CD14-positive monocyte (primary cell): ENCODE measurements around the gene GFI1. TPM values are rescaled to one million over a fixed set of nuclear protein-coding genes. Genes with fewer than 3 reads are reported as not detected.

Experiments
- DNase-seq, 3 donors: peaks; one replicate each; pipeline ENCODE4 v3.0.0-alpha.2; 2011 to 2022
- H2AFZ ChIP-seq: 2 replicates; pipeline ENCODE4 v1.6.0; 2012; ENCODE audit warnings: mild to moderate bottlenecking, low read depth, low read length, inconsistent platforms; ENCODE audit not compliant: insufficient read depth, poor library complexity, severe bottlenecking
- H3K27ac ChIP-seq, 2 donors: 1 replicate in 1 of 2; 2 replicates in 1 of 2; pipeline ENCODE4 v1.5.1; 2012 to 2013; ENCODE audit warnings: low read length in 2 of 2, control low read depth in 1 of 2, inconsistent platforms in 1 of 2, low read depth in 1 of 2, mild to moderate bottlenecking in 1 of 2
- H3K27me3 ChIP-seq, 2 donors: one replicate each; pipeline versions ENCODE4 v1.6.0 to v1.6.1; 2011 to 2013; ENCODE audit warnings: low read length in 2 of 2; ENCODE audit not compliant: control insufficient read depth in 2 of 2, insufficient read depth in 2 of 2
- H3K36me3 ChIP-seq, 2 donors: replicated peaks in 1 of 2; 1 replicate in 1 of 2; 2 replicates in 1 of 2; pipeline versions ENCODE4 v1.5.1 to v1.6.1; 2012 to 2013; ENCODE audit warnings: low read length in 2 of 2, control low read depth in 1 of 2, inconsistent platforms in 1 of 2, mild to moderate bottlenecking in 1 of 2; ENCODE audit not compliant: insufficient read depth in 2 of 2, control insufficient read depth in 1 of 2
- H3K4me1 ChIP-seq, 2 donors: 1 replicate in 1 of 2; 2 replicates in 1 of 2; pipeline versions ENCODE4 v1.5.1 to v1.6.1; 2012 to 2013; ENCODE audit warnings: low read length in 2 of 2, control low read depth in 1 of 2, inconsistent platforms in 1 of 2, mild to moderate bottlenecking in 1 of 2, moderate library complexity in 1 of 2; ENCODE audit not compliant: insufficient read depth in 2 of 2, control insufficient read depth in 1 of 2
- H3K4me2 ChIP-seq: replicated peaks from 2 replicates; pipeline ENCODE3; 2012; ENCODE audit warnings: low read length, moderate library complexity, mild to moderate bottlenecking; ENCODE audit not compliant: poor library complexity, severe bottlenecking; ENCODE audit errors: extremely low read depth
- H3K4me3 ChIP-seq, 3 experiments: fragments of 200-600 bp in 1 of 3; sonication (generic) in 1 of 3; replicated peaks in 1 of 3; 1 replicate in 2 of 3; 2 replicates in 1 of 3; pipeline ENCODE4 v1.5.1; 2011 to 2013; ENCODE audit warnings: low read length in 3 of 3, mild to moderate bottlenecking in 3 of 3, control low read depth in 2 of 3, low read depth in 2 of 3, inconsistent platforms in 1 of 3, moderate library complexity in 1 of 3
- H3K79me2 ChIP-seq: 2 replicates; pipeline ENCODE4 v1.6.0; 2012; ENCODE audit warnings: mild to moderate bottlenecking, control low read depth, inconsistent platforms, low read length, moderate library complexity; ENCODE audit not compliant: insufficient read depth
- H3K9ac ChIP-seq: 2 replicates; pipeline ENCODE4 v1.6.0; 2017; ENCODE audit warnings: low read length, mild to moderate bottlenecking; ENCODE audit not compliant: insufficient read depth, poor library complexity, severe bottlenecking
- H3K9me3 ChIP-seq, 2 donors: replicated peaks in 1 of 2; 1 replicate in 1 of 2; 2 replicates in 1 of 2; pipeline versions ENCODE4 v1.5.1 to v1.6.1; 2012 to 2013; ENCODE audit warnings: low read length in 2 of 2, control low read depth in 1 of 2; ENCODE audit not compliant: control insufficient read depth in 1 of 2, insufficient read depth in 1 of 2
- H4K20me1 ChIP-seq: 2 replicates; pipeline ENCODE4 v1.6.0; 2012; ENCODE audit warnings: mild to moderate bottlenecking, low read length, control low read depth, moderate library complexity; ENCODE audit not compliant: insufficient read depth
- H3K27ac Mint-ChIP-seq, 7 donors: one replicate each; pipeline ENCODE4 v1.8.0; 2020; ENCODE audit warnings: mild to moderate bottlenecking in 7 of 7, mixed read lengths in 7 of 7, moderate library complexity in 6 of 7, inconsistent platforms in 2 of 7
- H3K27me3 Mint-ChIP-seq, 3 donors: one replicate each; pipeline ENCODE4 v1.8.0; 2021 to 2022; ENCODE audit warnings: low read depth in 3 of 3, mild to moderate bottlenecking in 3 of 3, mixed read lengths in 3 of 3, moderate library complexity in 3 of 3, inconsistent platforms in 1 of 3
- H3K36me3 Mint-ChIP-seq, 2 donors: one replicate each; pipeline ENCODE4 v1.8.0; 2020; ENCODE audit warnings: mixed read lengths in 2 of 2, inconsistent platforms in 1 of 2, mild to moderate bottlenecking in 1 of 2
- H3K4me1 Mint-ChIP-seq: one replicate; pipeline ENCODE4 v1.8.0; 2020; ENCODE audit warnings: mild to moderate bottlenecking, mixed read lengths
- H3K4me3 Mint-ChIP-seq, 2 donors: one replicate each; pipeline ENCODE4 v1.8.0; 2020; ENCODE audit warnings: mild to moderate bottlenecking in 2 of 2, mixed read lengths in 2 of 2, moderate library complexity in 1 of 2
- H3K9me3 Mint-ChIP-seq, 7 donors: one replicate each; pipeline ENCODE4 v1.8.0; 2020 to 2022; ENCODE audit warnings: mixed read lengths in 7 of 7, mild to moderate bottlenecking in 6 of 7, moderate library complexity in 6 of 7, inconsistent platforms in 2 of 7
- CTCF ChIP-seq: fragments of 200-600 bp; IDR thresholded peaks from one replicate; pipeline ENCODE4 v1.8.0; 2022; ENCODE audit warnings: antibody characterized with exemption, mild to moderate bottlenecking
- WGBS: methylation state at CpG from one replicate; pipeline ENCODE4 v1.1.5; 2013; ENCODE audit warnings: missing lambda C conversion rate; ENCODE audit not compliant: insufficient coverage; 5-methylcytosine and 5-hydroxymethylcytosine counted together
- intact Hi-C, 2 donors: fragments of 100-400 bp; cut with micrococcal nuclease; formaldehyde crosslinking; loops; one replicate each; pipeline versions ENCODE4 v1.15.0 to v1.15.1; 2023
- polyA plus RNA-seq, 3 donors: library from polyadenylated mRNA; depleted of rRNA in 1 of 3; unstranded in 2 of 3; stranded (reverse) in 1 of 3; fragments of 300-500 nt in 2 of 3; fragments of >200 nt in 1 of 3; fragmentation: Illumina TruSeq in 2 of 3; gene quantifications; 1 replicate in 2 of 3; 2 replicates in 1 of 3; pipeline ENCODE4 v1.2.3, GENCODE V29; 2012 to 2021

Gene GFI1
- polyA plus RNA-seq, 3 donors: 0.35 TPM; not detected in 2

GRCh38 chr1:92500552-92500951, 13.8 kb upstream of the GFI1 start:
- no peaks in the 10 kb centered on the region for H3K79me2 ChIP-seq
- peaks cover 16% of the 10 kb centered on the region for H3K4me1 Mint-ChIP-seq
- no peaks in the 10 kb centered on the region for H3K27me3 ChIP-seq
- DNase-seq: no peak
- no CpG with 5 or more reads among the region's 1 CpG for WGBS
- TF ChIP-seq CTCF: no peak
- no peak overlapping the region for H3K27ac ChIP-seq
- H3K4me3 ChIP-seq: no peak overlapping the region
- no peaks in the 10 kb centered on the region for H3K9me3 Mint-ChIP-seq
- H3K4me1 ChIP-seq: no peaks in the 10 kb centered on the region
- H3K4me3 Mint-ChIP-seq: no peak overlapping the region
- no peak overlapping the region for H3K4me2 ChIP-seq
- peaks cover 0 to 4% (median 3%) of the 10 kb centered on the region in 3 donors for H3K27me3 Mint-ChIP-seq
- H3K9ac ChIP-seq: no peak overlapping the region
- intact Hi-C loops: no loop called here
- no peak overlapping the region for H3K27ac Mint-ChIP-seq
- no peaks in the 10 kb centered on the region for H3K36me3 Mint-ChIP-seq
- H3K9me3 ChIP-seq: no peaks in the 10 kb centered on the region
- no peak overlapping the region for H2AFZ ChIP-seq
- no peaks in the 10 kb centered on the region for H4K20me1 ChIP-seq
- no peaks in the 10 kb centered on the region for H3K36me3 ChIP-seq

GRCh38 chr1:92495392-92496063, 8.8 kb upstream of the GFI1 start:
- intact Hi-C loops: no loop called here
- Mint-ChIP-seq H3K4me3 (no peak overlapping the region), H3K36me3 (no peaks in the 10 kb centered on the region), H3K9me3 (no peaks in the 10 kb centered on the region), H3K4me1 (no peaks in the 10 kb centered on the region), H3K27ac (no peak overlapping the region), H3K27me3 (peaks cover 0 to 4% (median 0%) of the 10 kb centered on the region in 3 donors)
- no peak overlapping the region for H3K9ac ChIP-seq
- H2AFZ ChIP-seq: no peak overlapping the region
- no peaks in the 10 kb centered on the region for H3K79me2 ChIP-seq
- H3K36me3 ChIP-seq: no peaks in the 10 kb centered on the region
- H4K20me1 ChIP-seq: no peaks in the 10 kb centered on the region
- H3K4me1 ChIP-seq: no peaks in the 10 kb centered on the region
- no peak overlapping the region for H3K4me3 ChIP-seq
- no peak for DNase-seq
- H3K27ac ChIP-seq: no peak overlapping the region
- WGBS: no CpG with 5 or more reads among the region's 2 CpGs
- no peak overlapping the region for H3K4me2 ChIP-seq
- no peaks in the 10 kb centered on the region for H3K27me3 ChIP-seq
- H3K9me3 ChIP-seq: no peaks in the 10 kb centered on the region
- TF ChIP-seq CTCF: no peak
